GM19023 (cell line): ENCODE measurements around the gene COQ9.

Source experiments
- ATAC-seq: cut with Tn5 transposase; IDR thresholded peaks from one replicate; pipeline ENCODE4 v1.9.1; 2021; ENCODE audit warnings: mild to moderate bottlenecking, moderate library complexity; ENCODE audit not compliant: unreplicated experiment

The COQ9 gene

DNA sequence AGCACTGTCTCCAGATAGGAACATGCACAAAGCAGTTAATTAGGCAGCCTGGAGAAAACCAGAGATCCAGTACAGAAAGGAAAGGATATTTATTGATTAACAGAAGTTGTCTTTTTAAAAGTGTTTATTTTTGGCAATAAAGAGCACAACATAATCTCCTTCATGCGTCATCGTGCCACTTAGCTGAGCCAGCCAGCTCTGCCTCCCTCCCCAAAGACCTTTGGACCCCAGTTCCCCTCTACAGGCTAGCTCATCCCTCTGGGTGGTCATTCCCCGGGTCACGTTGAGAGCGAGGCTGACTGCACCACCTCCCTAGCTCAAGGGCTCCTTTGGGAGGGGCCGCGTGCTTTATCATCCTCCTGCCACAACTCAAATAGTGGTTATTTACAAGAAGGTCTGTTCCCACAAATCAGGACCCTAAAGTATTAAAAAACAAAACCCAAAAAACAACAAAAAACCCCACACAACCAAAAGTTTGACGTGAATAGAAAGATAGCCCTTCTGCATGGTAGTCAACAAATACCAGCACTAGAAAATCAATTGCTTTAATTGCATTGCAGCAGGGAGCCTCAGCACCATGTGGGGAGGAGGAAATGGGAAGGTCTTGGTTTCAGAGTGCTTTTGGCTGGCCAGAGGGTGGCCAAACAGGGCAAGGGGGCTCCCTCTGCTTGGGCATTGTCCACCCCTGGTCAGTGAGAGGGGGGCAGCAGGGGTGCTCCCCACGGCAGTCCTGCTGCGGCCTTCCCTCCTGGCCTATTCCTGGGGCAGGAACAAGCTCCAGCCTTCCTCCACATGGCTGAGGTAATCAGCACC is 24.8 kb downstream of the COQ9 start:
- ATAC-seq = no peak

DNA sequence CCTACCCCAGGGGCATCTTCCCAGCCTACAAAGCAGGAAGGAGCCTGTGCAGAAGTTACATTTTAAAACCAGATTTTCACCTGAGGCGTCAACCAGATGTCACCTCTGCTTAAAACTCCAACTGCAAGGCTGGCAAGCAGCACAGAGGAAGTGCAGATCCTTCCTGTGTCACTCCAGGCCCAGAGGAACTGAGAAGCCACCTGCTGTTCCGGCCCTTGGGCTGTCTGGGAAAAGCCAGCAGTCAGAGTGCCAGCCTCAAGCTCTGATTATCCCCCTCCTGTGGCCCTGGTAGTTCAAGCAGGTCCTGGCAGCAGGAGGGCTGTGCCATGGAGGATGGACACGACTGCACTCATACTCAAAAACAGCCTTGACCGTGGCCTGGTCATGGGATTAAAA is 25.4 kb downstream of the COQ9 start:
- ATAC-seq = no peak

DNA sequence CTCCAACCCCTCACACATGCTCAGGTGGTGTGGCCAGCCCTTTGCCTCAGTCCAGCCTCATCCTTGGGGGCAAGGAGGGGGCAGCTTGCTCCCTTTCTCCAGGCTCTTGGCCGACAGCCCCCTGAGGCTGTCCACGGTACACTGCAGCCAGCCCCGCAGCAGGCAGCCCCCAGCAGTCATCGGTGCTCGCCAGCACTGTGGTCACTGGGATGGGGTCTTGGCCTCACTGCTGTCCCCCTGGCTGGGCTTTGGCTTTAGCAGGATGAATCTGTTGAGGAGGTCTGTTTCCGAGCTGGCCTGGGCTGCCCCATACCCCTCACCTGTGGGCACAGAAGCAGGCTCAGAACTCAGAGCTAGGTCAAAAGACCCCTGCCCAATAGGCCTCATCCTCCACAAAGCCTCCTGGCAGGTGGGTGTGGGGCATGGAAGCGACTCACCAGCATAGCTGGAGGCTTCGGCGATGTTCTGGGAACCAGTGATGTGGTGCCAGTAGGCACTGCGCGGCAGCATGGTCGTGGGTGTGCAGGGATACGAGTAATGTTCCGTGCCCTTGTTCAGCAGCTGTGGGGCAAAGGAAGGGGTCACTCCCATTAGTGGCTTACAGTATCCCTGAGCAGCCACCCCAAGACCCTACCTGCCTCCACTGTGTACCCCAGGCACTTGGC is 26.0 kb downstream of the COQ9 start:
- no peak for ATAC-seq

DNA sequence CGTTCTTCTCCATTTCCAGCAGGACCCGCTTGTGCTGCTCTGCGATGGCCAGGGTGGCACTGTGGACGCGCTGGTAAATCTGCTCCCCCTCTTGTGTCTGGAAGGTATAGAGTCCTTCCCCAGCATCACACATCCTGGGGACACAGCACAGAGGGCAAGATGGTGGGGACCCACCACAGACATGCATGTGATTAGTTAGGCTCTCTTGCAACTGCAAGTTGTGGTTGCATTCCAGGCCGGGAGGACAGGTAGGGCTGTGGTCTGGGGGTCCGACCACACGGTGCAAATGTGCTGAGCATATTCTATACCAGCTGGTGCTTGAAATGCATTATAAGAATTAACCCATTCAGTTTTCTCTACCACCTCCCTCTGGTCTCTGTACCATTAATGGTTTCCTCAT is 26.6 kb downstream of the COQ9 start:
- ATAC-seq = no peak

DNA sequence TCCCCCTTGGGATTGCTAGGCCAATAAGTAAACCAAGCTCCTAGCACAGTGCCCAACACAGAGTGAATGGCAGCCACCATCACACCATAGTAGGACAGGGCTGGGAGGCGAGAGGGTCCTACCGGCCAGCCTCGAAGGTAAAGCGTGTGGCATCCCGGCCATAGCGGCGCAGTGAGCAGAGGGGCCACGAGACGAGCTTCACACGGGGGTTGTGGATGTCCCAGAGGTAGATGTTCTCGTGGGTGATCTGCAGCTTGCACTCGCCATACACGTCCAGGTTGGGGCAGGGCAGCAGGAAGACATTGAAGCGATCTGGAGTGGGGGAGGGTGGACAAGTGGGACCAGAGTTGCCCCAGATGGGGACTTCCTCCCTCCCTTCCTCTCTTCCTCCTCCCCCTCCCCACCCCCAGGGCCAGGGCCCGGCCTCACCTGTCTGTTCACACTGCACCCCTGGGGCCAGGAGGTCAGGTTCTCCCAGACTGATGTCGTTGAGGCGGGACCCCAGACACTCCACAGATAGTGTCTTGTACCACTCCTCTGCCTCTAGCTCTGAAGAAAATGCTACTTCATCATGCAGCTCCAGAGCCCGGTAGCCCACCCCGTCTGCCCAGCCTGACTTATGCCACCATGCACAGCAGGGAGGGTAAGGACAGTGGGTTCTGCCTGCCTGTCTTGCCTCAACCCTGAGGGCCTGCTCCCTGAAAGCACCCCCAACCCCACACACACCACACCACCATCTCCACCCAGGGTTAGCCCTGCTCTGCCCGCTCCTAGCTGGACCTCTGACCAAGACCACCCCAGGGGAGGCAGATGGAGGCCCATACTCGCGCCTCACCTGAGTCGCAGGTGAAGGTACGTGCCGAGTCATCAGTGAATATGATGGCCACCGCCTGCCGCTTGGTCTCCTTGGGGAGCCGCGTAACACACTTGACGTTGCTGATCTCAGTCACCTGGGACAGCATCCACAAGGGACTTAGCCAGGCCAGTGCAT is 27.7 kb downstream of the COQ9 start:
- no peak for ATAC-seq

DNA sequence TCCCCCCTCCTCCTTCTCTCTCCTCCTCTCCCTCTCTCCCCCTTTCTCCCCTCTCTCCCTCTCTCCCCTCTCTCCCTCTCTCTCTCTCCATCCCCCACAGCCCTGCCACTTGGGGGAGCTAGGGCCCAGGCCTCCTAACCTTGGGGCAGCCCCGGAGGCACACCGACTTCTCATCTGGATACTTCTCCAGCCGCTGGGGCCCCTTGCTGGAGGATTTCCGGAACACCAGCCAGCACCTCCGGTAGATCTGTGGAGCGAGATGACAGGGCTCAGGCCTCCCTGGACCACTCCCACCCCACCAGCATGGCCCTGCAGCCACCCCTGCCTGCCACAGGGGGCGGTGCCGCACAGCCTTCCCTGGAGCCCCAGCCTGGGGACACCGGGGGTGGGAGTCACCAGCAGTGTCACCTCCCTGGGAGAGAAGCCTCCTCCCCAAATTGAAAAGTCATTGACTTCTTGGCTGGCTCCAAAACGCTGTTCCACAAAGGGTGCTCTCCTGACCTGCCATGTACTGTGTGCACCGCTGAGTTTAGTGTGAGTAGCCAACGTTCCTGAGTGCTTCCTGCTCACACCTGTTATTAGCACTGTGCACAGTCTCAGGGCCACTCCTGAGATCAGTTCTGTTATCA is 28.5 kb downstream of the COQ9 start:
- peak; percentile 87 for ATAC-seq

DNA sequence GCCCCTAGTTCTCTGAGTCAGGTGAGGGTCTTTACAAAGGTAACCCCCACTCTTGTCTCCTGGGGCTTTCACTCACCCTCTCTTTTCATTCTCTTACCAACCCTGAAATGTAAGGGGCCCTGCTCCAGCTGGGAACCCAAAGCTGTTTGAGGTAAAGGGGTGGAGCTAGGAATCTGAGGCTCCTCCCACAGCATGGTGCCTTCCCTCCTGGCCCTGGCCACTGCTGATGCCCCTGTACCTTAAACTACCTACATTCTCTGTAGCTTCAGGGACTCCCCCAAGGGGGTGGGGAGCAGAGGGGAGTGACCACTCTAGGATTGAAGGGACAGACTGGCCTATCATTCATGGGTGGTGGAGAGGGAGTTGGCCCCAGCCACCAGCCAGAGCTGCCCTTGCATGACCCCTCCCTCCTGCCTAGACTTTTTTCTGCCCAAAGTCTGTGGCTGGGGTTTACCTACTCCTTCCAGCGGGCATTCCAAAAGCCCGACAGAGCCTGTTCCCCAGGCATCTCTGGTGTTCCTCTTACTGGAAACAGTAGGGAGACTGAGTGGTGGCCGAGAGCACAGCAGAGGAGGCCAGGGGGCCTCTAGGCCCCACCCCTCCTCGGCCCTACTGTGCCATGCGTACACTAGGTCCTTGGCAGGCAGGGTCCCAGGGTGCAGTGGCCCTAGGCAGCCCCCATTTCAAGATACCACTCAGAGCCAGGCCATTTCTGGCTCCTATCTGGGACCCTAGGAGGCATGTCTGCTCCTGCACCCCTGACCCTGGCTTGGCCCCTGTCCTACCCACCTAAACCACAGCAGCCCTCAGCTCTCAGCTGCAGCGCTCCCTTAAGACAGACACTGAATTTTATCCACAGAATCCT is 29.5 kb downstream of the COQ9 start:
- ATAC-seq = no peak

DNA sequence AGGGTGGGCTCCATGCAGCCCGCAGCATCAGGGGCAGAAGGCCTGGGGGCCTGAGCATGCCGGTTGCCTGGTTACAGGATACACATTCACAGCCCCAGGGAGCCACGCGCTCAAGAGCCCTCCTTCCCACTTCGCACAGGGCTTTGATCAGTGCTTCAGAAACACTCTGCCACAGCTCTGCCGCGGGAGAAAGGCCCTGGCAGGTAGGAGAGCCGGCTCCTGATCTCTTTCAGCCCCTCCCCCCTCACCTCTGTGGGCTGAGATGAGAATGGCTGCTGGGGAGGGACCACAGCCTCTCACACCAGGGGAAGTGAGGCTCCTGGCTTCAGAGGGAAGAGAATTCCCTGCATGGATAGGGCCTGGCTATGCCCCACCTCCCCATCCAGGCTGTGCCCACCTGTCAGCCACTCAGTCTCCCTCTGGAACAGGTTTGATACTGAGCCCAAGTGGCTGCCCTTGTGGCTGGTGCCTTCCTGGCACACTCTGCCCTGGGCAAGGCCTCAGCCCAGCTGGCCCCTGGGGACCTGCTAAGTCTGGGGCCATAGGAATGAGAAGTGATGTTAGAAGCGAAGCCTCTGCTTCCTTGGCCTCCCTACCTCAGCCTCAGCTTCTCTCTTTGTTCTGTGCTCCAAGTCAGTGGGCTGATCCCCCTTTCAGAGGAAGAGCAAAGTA is 30.4 kb downstream of the COQ9 start:
- no peak for ATAC-seq

DNA sequence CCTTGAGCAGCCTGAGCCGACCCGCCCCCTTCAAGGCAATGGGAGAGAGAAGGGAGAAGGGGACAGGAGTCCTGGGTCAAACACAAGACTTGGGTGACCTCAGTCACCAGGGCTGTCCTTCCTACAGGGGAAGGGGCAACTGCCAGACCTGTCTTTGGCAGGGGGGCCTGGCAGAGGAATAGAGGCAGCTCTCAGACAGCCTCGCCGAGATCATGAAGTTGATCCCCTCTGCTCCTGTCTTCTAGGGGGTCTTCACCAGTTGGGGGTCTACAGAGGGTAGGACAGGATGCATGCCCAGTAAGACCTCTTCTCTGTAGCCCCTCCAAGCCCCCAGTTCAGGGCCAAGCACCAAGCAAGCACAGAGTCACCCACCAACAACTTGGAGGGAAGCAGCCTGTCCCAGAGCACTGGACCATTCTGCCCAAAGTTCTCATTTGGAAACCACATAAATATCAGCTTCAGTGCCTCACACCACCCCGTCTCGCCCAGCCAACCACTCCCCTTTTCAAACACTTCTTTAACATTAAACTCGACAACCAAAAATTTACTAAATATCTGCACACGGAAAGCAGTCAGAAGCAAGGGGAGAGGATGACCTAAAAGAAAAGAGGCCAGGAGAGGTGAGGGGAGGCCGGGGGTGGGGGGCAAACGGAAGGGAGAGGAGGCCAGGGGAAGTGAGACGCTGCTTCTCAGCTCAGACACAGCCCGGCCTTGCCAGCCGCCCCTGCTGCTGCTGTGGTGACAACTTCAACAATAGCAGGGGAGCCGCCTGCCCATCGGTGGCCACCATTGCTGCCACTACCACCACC is 31.3 kb downstream of the COQ9 start:
- ATAC-seq = no peak

DNA sequence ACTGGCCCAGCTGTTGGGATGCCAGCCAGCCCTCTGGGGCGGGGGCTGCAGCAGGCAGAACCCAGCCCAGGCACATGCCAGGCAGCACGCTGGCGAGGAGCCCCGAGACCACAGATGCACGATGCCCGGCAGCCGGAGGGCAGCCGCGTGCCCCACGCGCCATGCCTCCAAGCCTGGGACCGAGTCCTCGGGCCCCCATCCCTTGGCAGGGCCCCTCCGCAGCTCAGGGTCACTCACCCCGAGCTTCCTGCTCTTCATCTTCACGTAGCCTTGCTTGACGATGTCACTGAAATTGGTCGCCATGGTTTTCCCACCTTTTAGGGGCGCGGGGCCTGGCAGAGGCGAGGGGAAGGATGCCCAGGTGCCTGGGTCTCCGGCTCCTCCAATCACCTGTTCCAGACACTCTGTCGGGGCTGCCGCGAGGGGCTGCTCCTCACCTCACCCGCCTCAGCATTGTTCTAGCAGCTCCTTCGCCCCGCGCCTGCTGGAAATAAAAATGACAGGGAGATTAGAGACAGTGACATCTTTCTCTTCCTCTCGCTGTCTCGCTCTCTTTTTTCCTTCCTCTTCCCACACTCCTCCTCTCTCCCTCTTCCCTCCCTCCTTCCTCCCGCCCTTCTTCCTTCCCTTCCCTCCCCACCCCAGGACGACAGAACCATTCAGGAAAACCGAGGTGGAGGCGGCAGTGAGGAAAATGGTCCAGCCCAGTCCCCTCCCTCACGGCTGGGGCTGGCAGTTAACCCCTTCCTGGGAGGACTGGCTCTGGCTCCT is 32.1 kb downstream of the COQ9 start:
- no peak for ATAC-seq

DNA sequence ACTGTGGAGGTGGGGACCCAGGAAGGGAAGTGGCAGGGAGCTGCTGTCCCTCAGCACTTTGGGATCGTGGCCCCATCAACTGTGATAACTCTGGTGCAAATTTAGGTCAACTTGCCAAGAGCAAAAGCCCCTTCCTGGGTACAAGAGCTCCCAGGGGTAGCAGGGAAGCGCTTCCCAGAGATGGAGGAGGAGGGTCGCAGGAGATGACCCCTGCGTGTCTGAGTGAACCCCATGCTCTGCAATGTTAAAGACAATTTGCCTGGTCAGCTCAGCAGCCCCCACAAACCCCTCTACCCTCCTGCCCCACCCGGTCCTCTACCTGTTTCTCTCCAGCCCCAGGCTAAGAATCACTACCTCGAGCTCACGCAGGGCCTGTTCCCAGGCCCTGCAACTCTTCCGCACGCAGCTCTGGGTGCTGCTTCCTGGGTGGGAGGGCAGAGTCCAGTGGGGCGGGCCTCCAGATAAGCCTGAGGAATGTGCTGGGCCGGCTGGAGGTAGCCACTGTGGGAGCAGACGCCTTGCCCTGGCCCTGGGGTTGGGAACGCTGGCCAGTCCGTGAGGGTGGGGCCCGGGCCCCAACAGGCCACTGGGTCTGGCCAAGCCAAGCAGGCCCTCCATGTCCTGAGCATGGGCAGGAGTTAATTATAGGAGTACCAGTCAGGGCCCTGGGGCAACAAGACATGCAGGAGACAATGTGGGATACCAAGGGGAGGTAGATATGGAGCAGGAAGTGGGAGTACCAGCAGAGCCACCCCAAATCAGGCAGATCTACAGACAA is 32.9 kb downstream of the COQ9 start:
- ATAC-seq = no peak

DNA sequence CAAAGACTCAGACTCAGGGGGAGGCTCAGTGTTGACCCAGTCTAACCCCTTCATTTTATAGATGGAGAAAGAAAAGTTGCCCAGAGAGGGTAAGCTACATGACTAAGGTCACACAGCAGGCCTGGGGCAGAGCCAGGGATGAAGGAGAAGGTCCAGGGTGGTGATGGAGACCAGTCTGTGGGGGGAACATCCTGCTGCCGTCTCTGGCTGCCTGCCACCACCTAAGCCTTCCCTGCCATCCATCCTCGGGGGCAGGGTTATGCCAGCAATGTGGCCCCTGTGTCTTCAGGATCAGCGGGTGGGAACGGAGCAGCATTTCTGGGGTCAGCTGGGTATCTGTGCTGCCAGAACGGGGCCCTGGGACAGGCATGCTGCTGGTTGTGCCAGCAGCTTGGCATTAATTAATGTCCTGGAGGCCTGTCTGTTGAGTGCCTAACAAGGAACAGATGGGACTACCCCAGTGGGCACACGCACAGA is 33.5 kb downstream of the COQ9 start:
- ATAC-seq = no peak

DNA sequence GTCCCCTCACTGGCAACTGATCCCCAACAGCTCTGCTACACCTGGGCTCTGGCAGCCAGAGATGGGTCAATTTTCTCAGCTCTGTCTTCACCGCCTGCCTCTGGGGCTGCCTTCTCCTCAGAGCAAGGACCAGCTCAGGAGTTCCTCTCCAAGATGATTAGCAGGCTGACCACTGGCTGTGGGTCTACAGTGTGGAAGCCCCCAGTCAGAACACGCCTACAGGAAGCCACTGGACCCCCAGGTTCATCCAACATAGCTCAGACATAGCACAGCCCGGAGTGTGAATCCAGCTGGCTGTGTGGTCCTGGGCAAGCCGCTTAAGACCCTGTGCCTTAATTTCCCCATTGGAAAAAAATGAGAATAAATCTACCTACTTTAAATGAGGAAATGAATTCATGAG is 34.1 kb downstream of the COQ9 start:
- no peak for ATAC-seq

DNA sequence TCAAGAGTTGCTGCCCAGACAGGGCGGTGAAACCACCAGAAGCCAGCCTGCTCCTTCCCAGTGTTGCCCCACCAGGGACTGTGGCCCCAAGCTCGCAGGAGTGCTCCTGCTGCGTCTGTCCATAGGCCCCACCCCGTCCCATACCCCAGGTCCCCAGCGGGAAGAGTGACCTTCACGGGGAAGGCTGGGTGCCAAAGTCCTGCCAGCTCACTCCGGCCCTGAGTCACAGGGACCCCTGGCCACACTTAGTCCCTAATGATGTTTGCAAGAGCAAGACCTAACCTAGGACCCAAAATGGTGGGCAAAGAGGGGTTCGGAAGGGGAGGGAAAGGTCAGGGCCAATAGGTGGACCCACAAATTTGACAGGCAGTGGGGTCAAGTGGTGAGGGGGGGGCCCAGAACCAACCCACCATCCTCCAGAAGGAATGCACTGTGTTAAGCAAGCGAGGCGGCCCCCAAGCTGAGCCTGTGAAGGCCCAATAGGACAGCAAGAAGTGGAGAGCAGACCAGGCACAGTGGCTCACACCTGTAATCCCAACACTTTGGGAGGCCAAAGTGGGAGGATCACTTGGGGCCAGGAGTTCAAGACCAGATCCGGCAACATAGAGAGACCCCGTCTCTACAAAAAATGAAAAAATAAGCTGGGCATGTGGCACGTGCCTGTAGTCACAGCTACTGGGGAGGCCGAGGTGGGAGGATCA is 35.7 kb downstream of the COQ9 start:
- no peak for ATAC-seq

DNA sequence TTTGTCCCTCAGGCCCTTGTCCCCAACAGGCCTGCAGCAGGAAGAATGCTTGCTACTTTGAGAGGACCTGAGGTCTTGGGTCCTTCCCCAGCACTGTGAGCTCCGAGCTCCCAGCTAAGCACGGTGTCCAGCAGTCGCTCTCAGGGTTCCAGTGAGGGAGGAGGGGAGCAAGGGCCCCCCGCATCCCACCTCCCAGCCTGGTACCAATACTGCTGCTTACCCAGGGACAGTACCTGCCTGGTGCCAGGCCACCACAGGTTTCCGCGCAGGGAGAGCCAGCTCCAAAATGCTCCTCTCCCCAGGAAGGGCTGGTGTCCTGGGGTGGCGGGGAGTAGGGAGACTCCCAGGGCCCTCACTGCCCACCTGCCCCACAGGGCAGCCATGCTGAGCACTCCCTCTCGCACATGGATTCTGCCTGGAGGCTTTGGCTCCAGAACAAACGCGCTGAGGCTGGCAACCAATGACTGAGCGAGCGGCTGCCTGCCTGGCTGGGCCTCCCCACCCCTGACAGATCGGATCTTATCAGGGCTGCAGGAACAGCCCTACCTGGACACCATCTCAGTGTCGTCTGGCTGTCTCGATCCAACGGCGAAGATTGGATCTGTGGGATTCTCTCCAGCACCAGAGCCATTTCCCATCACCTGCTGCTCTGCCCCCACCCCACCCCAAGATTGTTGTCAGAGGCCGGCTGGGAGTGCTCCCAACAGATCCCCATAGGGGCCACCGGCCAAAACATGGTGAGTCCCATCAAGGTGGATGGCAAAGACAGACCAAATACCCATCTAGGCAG is 36.6 kb downstream of the COQ9 start:
- no peak for ATAC-seq
